RWPE2 (cell line): ENCODE results near the gene LRFN2.

Experiments used
- ATAC-seq: fragments of 200-7000 bp; cut with Tn5 transposase; 3 replicates; pipeline ENCODE4 v1.9.1; 2021; ENCODE audit warnings: low read depth
- DNase-seq: peaks from one replicate; pipeline ENCODE4 v3.0.0-alpha.2; 2020; ENCODE audit warnings: low spot score
- H3K27ac ChIP-seq: fragments of 450-650 bp; 2 replicates; pipeline ENCODE4 v1.5.1; 2017; ENCODE audit warnings: mild to moderate bottlenecking; ENCODE audit not compliant: poor library complexity, severe bottlenecking
- H3K27me3 ChIP-seq: fragments of 250-450 bp; sonication (Bioruptor Pico); 2 replicates; pipeline ENCODE4 v1.5.1; 2021; ENCODE audit warnings: mild to moderate bottlenecking, moderate library complexity; ENCODE audit not compliant: insufficient read depth, poor library complexity, severe bottlenecking
- H3K36me3 ChIP-seq: fragments of 250-450 bp; sonication (Bioruptor Pico); 2 replicates; pipeline ENCODE4 v1.5.1; 2020; ENCODE audit warnings: low read depth, mild to moderate bottlenecking, moderate library complexity
- H3K4me1 ChIP-seq: fragments of 250-450 bp; sonication (Bioruptor Pico); 2 replicates; pipeline ENCODE4 v1.5.1; 2021; ENCODE audit warnings: mild to moderate bottlenecking, moderate library complexity; ENCODE audit not compliant: insufficient read depth, poor library complexity, severe bottlenecking
- H3K4me3 ChIP-seq: fragments of 250-450 bp; sonication (Bioruptor Pico); 2 replicates; pipeline ENCODE4 v1.5.1; 2021; ENCODE audit warnings: mild to moderate bottlenecking, moderate library complexity; ENCODE audit not compliant: severe bottlenecking
- H3K9me3 ChIP-seq: fragments of 250-450 bp; sonication (Bioruptor Pico); 2 replicates; pipeline ENCODE4 v1.5.1; 2021; ENCODE audit warnings: mild to moderate bottlenecking, moderate library complexity; ENCODE audit not compliant: severe bottlenecking
- TF ChIP-seq, protein P1 (sequence below): fragments of 450-650 bp; IDR thresholded peaks from one replicate; pipeline ENCODE4 v1.5.1; 2017; ENCODE audit warnings: mild to moderate bottlenecking, moderate library complexity; ENCODE audit not compliant: poor library complexity, severe bottlenecking

The LRFN2 gene

DNA sequence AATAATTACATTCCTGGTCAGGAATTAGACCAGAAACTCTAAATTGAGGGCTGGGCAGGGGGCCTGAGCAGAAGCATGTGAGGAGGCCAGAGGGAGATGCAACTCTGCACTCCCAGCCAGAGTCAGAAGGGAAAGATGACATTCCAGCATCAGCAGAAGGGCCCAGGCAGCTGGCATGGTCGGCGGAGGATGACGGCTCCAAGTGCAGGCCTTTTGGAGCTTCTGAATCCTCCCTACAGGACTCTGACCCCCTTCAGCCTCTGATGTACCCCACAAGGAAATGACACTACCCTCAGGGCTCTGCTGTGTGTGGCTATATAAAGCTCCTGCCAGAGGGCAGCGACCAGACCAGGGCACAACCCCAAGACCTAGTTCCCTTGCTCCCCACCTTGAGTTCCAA, 1.9 kb downstream of the LRFN2 start:
- H3K27me3 ChIP-seq, result peaks cover 48% of the 10 kb centered on the region

DNA sequence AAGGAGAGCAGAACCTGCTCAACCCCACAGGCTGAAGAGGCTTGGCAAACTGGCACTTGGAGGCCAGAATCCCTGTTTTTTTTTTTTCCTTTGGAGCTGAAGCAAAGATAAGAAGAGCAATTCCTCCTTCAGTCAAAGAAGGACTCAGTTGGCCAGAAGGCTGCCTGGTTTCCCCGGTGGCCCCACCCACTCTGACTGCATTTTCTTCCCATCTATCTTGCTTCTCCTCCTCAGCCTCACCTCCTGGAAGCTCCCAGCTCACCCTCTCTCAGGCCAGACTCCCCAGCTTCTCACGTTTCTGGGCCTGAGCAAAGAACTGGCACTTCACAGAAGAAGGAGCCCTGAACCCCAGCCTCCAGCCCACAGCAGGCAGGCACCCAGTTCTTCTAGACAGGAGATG, 2.4 kb downstream of the LRFN2 start:
- Histone ChIP-seq H3K9me3 (no peaks in the 10 kb centered on the region), H3K36me3 (no peaks in the 10 kb centered on the region), H3K27ac (no peak overlapping the region), H3K27me3 (peaks cover 44% of the 10 kb centered on the region), H3K4me3 (no peak overlapping the region), H3K4me1 (no peaks in the 10 kb centered on the region)
- DNase-seq (no peak), ATAC-seq (no peak)
- TF ChIP-seq, protein P1, sequence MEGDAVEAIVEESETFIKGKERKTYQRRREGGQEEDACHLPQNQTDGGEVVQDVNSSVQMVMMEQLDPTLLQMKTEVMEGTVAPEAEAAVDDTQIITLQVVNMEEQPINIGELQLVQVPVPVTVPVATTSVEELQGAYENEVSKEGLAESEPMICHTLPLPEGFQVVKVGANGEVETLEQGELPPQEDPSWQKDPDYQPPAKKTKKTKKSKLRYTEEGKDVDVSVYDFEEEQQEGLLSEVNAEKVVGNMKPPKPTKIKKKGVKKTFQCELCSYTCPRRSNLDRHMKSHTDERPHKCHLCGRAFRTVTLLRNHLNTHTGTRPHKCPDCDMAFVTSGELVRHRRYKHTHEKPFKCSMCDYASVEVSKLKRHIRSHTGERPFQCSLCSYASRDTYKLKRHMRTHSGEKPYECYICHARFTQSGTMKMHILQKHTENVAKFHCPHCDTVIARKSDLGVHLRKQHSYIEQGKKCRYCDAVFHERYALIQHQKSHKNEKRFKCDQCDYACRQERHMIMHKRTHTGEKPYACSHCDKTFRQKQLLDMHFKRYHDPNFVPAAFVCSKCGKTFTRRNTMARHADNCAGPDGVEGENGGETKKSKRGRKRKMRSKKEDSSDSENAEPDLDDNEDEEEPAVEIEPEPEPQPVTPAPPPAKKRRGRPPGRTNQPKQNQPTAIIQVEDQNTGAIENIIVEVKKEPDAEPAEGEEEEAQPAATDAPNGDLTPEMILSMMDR, result no peak

More for the DNA sequence above, 1.9 kb downstream of the LRFN2 start:
- ATAC-seq, result no peak
- H3K4me3 ChIP-seq, result no peak overlapping the region
- TF ChIP-seq, protein P1, result no peak
- H3K4me1 ChIP-seq, result no peaks in the 10 kb centered on the region
- H3K36me3 ChIP-seq, result no peaks in the 10 kb centered on the region
- DNase-seq, result no peak
- no peaks in the 10 kb centered on the region for H3K9me3 ChIP-seq
- no peak overlapping the region for H3K27ac ChIP-seq

DNA sequence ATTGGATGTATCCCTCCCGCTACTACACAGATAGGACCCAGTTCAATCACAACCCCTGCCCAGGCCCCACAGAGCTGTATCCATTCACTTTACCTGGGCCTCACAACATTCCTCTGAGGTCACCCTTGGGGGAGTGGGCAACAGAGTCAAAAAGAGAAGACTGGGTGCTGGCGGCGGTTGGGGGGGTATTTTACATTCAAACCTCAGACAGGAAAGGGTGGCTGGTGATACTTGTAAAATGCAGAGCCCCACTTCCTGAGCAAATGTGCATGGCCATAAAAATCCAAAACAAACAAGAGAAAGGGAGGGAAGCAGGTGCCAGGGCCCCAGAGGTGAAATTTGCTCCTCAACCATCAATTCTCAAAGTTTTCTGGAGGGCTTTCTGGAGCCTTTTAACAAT, 3.5 kb downstream of the LRFN2 start:
- H3K9me3 ChIP-seq, result no peaks in the 10 kb centered on the region
- H3K4me3 ChIP-seq, result no peak overlapping the region
- H3K27ac ChIP-seq, result no peak overlapping the region
- no peaks in the 10 kb centered on the region for H3K4me1 ChIP-seq
- DNase-seq, result no peak
- peaks cover 39% of the 10 kb centered on the region for H3K27me3 ChIP-seq
- no peaks in the 10 kb centered on the region for H3K36me3 ChIP-seq
- ATAC-seq, result no peak
- TF ChIP-seq, protein P1, result no peak

DNA sequence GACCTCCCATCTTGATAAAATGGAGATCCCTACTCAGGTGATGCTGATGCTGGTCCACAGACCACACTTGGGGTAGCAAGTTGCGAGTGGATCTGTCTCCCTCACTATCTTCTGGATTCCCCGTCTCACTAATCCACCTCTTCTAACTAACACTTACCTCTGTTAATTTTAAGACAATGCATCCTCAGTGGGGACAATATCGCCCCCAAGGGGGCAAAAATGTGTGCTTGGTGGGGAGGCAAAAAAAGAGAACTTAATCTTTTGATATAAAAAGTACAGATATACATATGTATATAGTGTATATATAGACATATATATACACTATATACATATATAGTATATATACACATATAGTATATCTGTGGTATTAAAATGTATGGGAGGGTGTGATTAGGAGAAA, 4.3 kb downstream of the LRFN2 start:
- no peak for DNase-seq
- Histone ChIP-seq H3K9me3 (no peaks in the 10 kb centered on the region), H3K4me3 (no peak overlapping the region), H3K27me3 (peaks cover 31% of the 10 kb centered on the region), H3K4me1 (no peaks in the 10 kb centered on the region), H3K36me3 (no peaks in the 10 kb centered on the region), H3K27ac (no peak overlapping the region)
- TF ChIP-seq, protein P1, result no peak
- no peak for ATAC-seq

DNA sequence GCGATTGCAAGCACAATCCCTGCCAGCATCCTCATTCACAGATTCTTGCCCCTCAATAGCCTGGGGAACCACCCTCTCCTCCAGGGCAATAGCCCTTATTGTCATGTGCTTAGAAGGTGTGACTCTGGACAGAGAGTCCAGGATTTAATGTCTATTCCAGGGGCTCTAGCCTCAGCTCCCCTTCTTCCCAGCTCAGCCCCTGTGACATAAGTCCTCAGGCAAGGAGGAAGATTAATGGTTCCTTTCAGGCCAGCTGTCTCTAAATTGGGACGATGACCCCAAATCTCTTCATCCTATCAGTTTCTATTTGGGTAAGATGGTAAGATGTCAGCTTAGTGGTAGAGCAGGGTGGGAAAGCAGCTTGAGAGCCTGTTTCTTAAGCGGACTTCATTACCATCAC, 8.1 kb downstream of the LRFN2 start:
- no peak for DNase-seq

More for the DNA sequence above, 8.1 kb downstream of the LRFN2 start:
- Histone ChIP-seq H3K36me3 (no peaks in the 10 kb centered on the region), H3K4me3 (no peak overlapping the region), H3K27me3 (peaks cover 2% of the 10 kb centered on the region), H3K27ac (no peak overlapping the region), H3K9me3 (no peaks in the 10 kb centered on the region), H3K4me1 (no peaks in the 10 kb centered on the region)
- ATAC-seq, result no peak
- TF ChIP-seq, protein P1, result no peak
